Uterus (tissue), 4 donors: Measurements from ENCODE around the gene RTRAF. TPM values are rescaled to one million over a fixed set of nuclear protein-coding genes. Genes with fewer than 3 reads are reported as not detected.

Experiments
- DNase-seq, 2 donors: peaks; one replicate each; pipeline ENCODE4 v3.0.0-alpha.2; 2019 to 2020
- H3K27ac ChIP-seq, 2 donors: fragments of 200-600 bp; sonication (generic); 1 replicate in 1 of 2; 2 replicates in 1 of 2; pipeline ENCODE4 v1.5.1; 2016 to 2018
- H3K27me3 ChIP-seq, 2 donors: fragments of 200-600 bp; sonication (generic); one replicate each; pipeline ENCODE4 v1.5.1; 2018 to 2019; ENCODE audit warnings: control low read depth in 1 of 2
- H3K36me3 ChIP-seq, 2 donors: fragments of 200-600 bp; sonication (generic); one replicate each; pipeline ENCODE4 v1.5.1; 2019; ENCODE audit warnings: control low read depth in 1 of 2
- H3K4me1 ChIP-seq, 2 donors: fragments of 200-600 bp; sonication (generic); one replicate each; pipeline ENCODE4 v1.5.1; 2018 to 2019; ENCODE audit warnings: control low read depth in 1 of 2
- H3K4me3 ChIP-seq, 2 donors: fragments of 200-600 bp; sonication (generic); 1 replicate in 1 of 2; 2 replicates in 1 of 2; pipeline ENCODE4 v1.5.1; 2018 to 2019; ENCODE audit warnings: mild to moderate bottlenecking in 1 of 2
- H3K9me3 ChIP-seq, 2 donors: fragments of 200-600 bp; sonication (generic); one replicate each; pipeline ENCODE4 v1.5.1; 2019; ENCODE audit warnings: control low read depth in 1 of 2
- CTCF ChIP-seq, 4 experiments: fragments of 200-600 bp in 2 of 4; fragments of 450-650 bp in 2 of 4; sonication (generic) in 2 of 4; IDR thresholded peaks; one replicate each; pipeline ENCODE4 v1.5.1; 2016 to 2019; ENCODE audit warnings: antibody characterized with exemption in 4 of 4, mild to moderate bottlenecking in 2 of 4, moderate library complexity in 1 of 4
- POLR2A ChIP-seq, 2 donors: fragments of 450-650 bp; IDR thresholded peaks; one replicate each; pipeline ENCODE4 v1.6.1; 2016; ENCODE audit warnings: antibody characterized with exemption in 2 of 2, mild to moderate bottlenecking in 1 of 2, moderate library complexity in 1 of 2
- intact Hi-C: fragments of 100-400 bp; cut with DNase I; formaldehyde crosslinking; loops from one replicate; pipeline ENCODE4 v1.15.1; 2023; ENCODE audit warnings: low total_unique reads
- total RNA-seq, 4 donors: library from RNA; depleted of rRNA in 3 of 4; stranded (reverse); fragments of >200 nt in 3 of 4; gene quantifications; one replicate each; pipeline versions ENCODE4 v1.1.0 to v1.2.4, GENCODE V29; 2014 to 2023
- donor health status: DM: yes; HTN: yes; CAD: no.

Gene RTRAF
- total RNA-seq, 4 donors from 2014 or later = 21.8 to 129 (median 44.4) TPM

- H3K9me3 ChIP-seq = no peaks in the 10 kb centered on the region
- no peak for DNase-seq
- peaks cover 10 to 15% of the 10 kb centered on the region in 2 donors for H3K4me1 ChIP-seq
- peak overlapping the region; percentile 71 to 78 for H3K27ac ChIP-seq
- intact Hi-C loops = no loop called here
- TF ChIP-seq POLR2A (IDR thresholded peaks at IDR 0.05) (no peak), CTCF (IDR thresholded peaks at IDR 0.05) (no peak)
- H3K27me3 ChIP-seq = no peaks in the 10 kb centered on the region
- no peak overlapping the region for H3K4me3 ChIP-seq
- no peaks in the 10 kb centered on the region for H3K36me3 ChIP-seq
These were observed 65.3 kb downstream of the RTRAF start for GRCh38 chr14:52054678-52055077.

DNA sequence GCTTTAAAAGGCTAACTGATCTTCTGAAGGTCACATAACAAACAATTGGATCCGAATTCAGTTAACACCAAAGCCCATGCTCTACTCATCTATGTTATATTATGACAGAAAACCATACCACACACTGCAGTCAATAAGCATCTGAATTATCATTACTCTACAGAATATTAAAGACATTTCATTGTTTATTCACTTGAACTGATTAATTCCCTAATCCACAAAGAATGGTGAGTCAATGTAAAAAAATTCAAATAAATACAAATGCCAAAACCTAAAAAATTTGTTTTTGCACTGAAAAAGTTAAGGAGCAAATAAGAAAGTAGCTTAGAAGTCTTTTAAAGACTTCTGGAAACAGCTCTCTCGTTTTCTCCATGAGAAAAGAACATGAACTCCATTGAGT is 65.8 kb downstream of the RTRAF start:
- H3K27me3 ChIP-seq = no peaks in the 10 kb centered on the region
- H3K27ac ChIP-seq = peak overlapping the region; percentile 8 to 9
- H3K36me3 ChIP-seq = no peaks in the 10 kb centered on the region
- H3K9me3 ChIP-seq = no peaks in the 10 kb centered on the region
- no peak overlapping the region for H3K4me3 ChIP-seq
- H3K4me1 ChIP-seq = peaks cover 10 to 15% of the 10 kb centered on the region in 2 donors
- DNase-seq = no peak
- TF ChIP-seq POLR2A (IDR thresholded peaks at IDR 0.05) (no peak), CTCF (IDR thresholded peaks at IDR 0.05) (no peak)
- intact Hi-C loops = no loop called here

- Histone ChIP-seq H3K4me3 (no peak overlapping the region), H3K4me1 (peaks cover 8 to 18% of the 10 kb centered on the region in 2 donors), H3K27me3 (no peaks in the 10 kb centered on the region), H3K27ac (peak overlapping the region; percentile 47 to 61), H3K36me3 (no peaks in the 10 kb centered on the region), H3K9me3 (no peaks in the 10 kb centered on the region)
- TF ChIP-seq POLR2A (IDR thresholded peaks at IDR 0.05) = no peak
- no peak for TF ChIP-seq CTCF (IDR thresholded peaks at IDR 0.05)
- DNase-seq = no peak
- intact Hi-C loops = no loop called here
These were observed 69.0 kb downstream of the RTRAF start for GRCh38 chr14:52058341-52058740.

DNA sequence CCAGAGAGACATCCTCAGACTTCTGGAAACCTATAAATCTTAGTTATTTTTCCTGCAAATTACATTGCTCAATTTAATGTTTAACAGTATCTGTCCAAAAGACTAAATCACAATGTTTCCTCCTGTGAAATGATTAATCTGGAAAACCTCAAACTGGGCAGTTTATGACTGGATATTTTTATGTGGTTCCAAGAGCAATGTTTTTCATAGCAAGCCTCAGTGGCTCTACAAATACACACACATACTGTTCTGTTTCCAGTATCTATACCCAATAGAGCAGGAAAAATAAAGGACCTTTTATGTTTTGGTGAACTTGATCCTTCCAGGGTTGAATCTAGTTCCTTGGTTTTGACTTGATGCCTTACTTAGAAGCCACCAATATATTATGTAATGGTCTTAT is 70.3 kb downstream of the RTRAF start:
- no peak overlapping the region for H3K4me3 ChIP-seq
- H3K9me3 ChIP-seq = no peaks in the 10 kb centered on the region
- intact Hi-C loops = no loop called here
- H3K36me3 ChIP-seq = no peaks in the 10 kb centered on the region
- peaks cover 14 to 15% of the 10 kb centered on the region in 2 donors for H3K4me1 ChIP-seq
- DNase-seq = no peak
- H3K27me3 ChIP-seq = no peaks in the 10 kb centered on the region
- no peak for TF ChIP-seq POLR2A (IDR thresholded peaks at IDR 0.05)
- no peak for TF ChIP-seq CTCF (IDR thresholded peaks at IDR 0.05)
- peak overlapping the region; percentile 49 to 71 for H3K27ac ChIP-seq

DNA sequence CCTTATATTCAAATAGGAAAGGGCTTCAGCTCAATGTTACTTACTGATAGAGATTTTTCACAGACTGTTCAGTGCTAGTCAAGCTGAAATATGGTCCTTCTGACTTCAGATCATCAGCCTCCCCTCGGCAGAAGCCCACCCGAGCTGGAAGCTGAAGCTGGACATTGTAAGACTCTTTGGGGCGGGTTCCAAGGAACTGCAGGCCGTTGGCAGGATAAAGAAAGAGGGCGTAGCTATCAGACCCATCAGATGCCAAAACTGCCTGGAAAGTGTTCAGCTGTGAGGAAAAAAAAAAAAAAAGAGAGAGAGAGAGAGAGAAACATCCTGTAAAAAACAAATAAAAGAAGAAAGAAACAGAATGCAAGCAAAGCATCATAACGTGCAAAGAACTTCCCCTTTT is 70.7 kb downstream of the RTRAF start:
- TF ChIP-seq POLR2A (IDR thresholded peaks at IDR 0.05) = no peak
- no peak for TF ChIP-seq CTCF (IDR thresholded peaks at IDR 0.05)
- Histone ChIP-seq H3K27me3 (no peaks in the 10 kb centered on the region), H3K27ac (peak overlapping the region; percentile 49 to 71), H3K36me3 (no peaks in the 10 kb centered on the region), H3K9me3 (no peaks in the 10 kb centered on the region), H3K4me1 (peaks cover 14 to 15% of the 10 kb centered on the region in 2 donors), H3K4me3 (no peak overlapping the region)
- DNase-seq = peak in 1 of 2 donors; percentile 49
- intact Hi-C loops = no loop called here

Other genes with a start within 250 kb of the RTRAF start
- 10 to 100 TPM in 2 of 4 donors, 1 to 10 TPM in 1, under 1 TPM in 1; 0.77 to 62.1 (median 10.3) TPM for gene GNG2, start 128.9 kb upstream of the RTRAF start, total RNA-seq
- 10 to 100 TPM in 3 of 4 donors, 1 to 10 TPM in 1; 8.2 to 92.6 (median 32.4) TPM for gene NID2, start 79.5 kb downstream of the RTRAF start, total RNA-seq